ENCODE data around the gene SMIM28.
A peak's percentile ranks its signal among the peaks of the same experiment; 100 is the strongest.
"Not testable (repeated sequence)": the region's sequence is repeated elsewhere in the genome, so short reads cannot be mapped to it uniquely, and the experiment has no call there.

Gene SMIM28

DNA sequence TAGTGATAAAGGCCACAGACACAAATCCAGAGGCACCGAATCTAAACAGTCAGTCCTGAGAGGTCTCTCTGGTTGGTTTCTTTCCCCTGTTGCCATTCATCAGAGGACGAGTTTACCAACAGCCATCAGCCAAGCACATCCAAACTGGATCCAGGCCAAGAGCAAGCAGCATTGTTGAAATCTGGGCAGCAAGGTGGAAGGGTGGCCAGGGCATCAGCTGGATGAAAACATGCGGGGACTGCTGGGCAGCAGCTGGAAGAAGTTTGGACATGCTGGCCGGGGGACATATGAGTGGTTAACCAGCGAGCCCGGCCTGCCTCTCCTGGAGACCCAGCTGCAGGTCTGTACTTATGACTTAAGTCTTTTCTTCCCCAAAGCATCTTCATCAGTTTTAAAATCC is at the start of gene SMIM28:
TSS of gene SMIM28 (plus strand) at position 62 of the 400 bp plus-strand sequence. CDS start at position 230, 168 bp downstream.
- peak in 1 of 56 donors; percentile 4 for DNase-seq

DNA sequence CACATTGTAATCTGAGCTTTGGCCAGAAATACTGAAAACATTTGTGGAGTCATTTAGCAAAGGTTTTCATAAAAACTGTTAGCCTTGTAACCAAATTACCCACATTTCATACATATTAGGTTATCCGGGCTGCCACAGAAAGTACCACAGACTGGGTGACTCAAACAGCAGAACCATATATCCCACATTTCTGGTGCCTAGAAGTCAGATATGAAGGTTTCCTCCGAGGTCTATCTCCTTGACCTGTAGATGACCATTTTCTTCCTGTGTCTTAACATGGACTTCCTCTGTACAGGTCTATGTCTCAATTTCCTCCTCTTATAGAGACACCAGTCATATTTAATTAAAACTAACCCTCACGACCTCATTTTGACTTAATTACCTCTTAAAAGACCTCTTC is 49.5 kb upstream of the SMIM28 start:
- no peak for DNase-seq

DNA sequence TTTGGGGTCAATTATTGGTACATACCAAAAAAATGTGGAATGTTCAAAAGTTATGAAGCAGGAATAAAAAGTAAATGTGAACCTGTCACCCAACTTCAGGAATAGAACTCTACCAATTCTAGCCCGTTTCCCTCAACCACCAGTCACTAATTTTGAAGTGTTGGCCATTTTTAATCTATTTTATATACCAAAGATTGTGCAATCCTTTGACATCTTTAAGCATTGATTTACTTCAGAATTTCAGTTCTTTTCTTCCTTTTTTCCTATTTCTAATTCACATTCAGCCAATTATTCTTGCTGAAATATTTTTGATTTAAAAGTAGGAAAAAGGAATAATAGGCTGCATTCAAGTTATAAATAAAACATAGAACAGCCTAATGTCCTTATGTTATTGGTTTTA is 46.9 kb upstream of the SMIM28 start:
- DNase-seq: no peak

DNA sequence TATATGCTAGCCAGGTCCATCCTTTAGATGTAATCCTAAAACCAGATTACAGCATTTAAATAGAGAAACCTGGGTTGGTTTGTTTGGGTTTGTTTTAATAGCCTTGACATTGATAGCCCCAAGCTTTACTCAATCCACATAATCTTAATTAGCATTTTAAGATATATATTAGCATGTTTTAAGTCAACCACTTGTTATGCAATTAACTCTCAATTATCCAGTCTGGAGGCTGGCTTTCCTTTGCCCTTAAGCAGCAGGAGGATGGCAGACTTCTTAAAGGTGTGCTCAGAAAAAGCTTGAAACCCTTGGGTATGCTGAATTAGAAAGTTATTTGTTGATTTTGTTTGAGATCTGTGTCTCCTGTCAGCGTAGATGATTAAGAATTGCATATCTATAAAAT is 46.3 kb upstream of the SMIM28 start:
- DNase-seq: no peak

DNA sequence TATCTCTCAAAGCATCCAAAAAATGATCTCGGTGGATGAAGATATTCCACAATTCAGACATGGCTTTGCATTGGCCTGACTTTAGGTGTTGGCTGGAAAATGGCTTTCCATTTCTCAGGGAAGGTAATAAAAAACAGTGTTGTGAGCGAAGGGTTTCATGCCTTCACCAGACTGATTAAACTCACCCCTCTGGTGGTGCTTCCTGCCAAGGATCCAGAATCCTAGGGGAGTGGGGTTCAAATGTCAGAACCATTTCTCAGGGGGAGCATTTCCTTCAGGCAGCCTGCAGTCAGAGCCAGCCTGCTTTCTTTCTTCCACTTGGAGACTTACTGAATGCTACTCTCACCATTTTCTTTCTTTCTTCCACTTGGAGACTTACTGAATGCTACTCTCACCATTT is 45.7 kb upstream of the SMIM28 start:
- no peak for DNase-seq

DNA sequence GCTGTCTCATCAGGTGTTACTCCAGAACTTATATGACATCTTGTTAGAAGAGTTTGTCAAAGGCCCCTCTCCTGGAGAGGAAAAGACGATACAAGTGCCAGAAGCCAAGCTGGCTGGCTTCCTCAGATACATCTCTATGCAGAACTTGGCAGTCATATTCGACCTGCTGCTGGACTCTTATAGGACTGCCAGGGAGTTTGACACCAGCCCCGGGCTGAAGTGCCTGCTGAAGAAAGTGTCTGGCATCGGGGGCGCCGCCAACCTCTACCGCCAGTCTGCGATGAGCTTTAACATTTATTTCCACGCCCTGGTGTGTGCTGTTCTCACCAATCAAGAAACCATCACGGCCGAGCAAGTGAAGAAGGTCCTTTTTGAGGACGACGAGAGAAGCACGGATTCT is 43.7 kb upstream of the SMIM28 start:
- DNase-seq: no peak

DNA sequence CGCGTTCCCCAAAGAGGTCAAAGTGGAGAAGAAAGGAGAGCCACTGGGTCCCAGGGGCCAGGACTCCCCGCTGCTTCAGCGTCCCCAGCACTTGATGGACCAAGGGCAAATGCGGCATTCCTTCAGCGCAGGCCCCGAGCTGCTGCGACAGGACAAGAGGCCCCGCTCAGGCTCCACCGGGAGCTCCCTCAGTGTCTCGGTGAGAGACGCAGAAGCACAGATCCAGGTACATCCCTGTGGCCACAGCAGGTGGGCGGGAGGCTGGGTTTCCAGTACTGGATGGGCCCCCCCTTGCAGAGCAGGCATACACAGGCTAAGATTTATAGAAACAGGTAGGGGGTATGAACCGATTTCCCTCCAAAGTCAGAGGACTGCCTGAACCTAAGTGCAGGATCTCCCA is 42.7 kb upstream of the SMIM28 start:
- no peak for DNase-seq

DNA sequence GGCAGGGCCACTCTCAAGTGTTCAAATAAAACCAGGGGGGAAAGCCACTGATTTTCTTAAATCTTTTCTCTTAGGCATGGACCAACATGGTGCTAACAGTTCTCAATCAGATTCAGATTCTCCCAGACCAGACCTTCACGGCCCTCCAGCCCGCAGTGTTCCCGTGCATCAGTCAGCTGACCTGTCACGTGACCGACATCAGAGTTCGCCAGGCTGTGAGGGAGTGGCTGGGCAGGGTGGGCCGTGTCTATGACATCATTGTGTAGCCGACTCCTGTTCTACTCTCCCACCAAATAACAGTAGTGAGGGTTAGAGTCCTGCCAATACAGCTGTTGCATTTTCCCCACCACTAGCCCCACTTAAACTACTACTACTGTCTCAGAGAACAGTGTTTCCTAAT is 41.5 kb upstream of the SMIM28 start:
- no peak for DNase-seq

DNA sequence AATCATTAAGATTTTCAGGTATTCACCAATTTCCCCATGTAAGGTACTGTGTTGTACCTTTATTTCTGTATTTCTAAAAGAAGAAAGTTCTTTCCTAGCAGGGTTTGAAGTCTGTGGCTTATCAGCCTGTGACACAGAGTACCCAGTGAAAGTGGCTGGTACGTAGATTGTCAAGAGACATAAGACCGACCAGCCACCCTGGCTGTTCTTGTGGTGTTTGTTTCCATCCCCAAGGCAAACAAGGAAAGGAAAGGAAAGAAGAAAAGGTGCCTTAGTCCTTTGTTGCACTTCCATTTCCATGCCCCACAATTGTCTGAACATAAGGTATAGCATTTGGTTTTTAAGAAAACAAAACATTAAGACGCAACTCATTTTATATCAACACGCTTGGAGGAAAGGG is 40.6 kb upstream of the SMIM28 start:
- no peak for DNase-seq

DNA sequence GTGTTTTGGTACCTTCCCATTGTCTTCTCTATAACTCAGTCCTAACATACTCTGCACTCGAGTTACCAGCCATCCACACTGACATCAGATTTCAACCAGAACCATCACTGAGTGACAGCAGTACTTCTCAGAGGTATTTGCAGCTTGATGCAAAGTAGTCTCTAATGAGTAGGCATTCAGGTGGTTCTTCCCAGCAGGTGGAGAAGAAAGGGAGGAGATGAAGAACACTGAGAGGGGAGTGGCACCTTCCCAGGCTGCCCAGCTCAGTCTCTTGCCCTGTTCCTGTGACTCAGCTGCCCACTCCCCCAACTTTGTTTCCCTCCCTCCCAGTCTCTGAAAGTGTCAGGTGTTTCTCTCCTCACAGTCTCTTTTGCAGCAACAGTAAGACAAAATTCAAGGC is 38.7 kb upstream of the SMIM28 start:
- no peak for DNase-seq

DNA sequence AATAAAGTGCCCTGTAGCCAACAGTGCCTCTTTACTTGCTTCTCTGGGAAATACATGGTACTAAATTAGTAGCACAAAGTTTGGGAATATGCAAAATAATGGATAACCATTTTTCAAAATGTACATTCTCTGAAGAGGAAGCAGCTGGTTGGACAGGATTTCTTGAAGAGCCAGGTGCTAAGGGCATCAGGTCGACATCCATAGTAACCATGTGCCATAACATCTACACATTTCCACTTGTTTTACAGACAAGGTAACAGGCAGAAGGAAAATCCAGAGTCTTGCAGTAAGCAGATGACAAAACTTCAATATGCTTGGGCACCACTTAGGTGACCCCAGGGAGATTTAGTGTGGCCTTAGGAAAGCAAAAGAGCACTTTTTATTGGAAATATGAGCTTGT is 36.5 kb upstream of the SMIM28 start:
- no peak for DNase-seq

DNA sequence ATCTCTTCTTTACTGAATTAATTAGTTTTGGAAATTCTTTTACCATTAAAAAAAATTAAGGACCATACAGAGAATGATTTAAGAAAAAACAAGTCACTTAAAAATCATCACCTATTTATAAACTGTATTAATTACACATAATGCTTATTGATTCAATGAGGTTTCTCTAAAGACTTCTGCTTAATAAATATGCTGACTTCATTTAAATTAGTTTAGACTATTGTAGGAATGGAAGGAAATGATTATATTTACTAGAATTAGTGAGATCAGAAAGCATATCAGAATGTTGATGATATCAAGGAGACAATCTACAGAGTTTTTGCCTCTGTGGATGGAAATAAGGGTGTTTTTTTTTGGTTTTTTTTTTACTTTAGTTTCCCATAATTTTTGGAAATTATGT is 34.6 kb upstream of the SMIM28 start:
- no peak for DNase-seq

DNA sequence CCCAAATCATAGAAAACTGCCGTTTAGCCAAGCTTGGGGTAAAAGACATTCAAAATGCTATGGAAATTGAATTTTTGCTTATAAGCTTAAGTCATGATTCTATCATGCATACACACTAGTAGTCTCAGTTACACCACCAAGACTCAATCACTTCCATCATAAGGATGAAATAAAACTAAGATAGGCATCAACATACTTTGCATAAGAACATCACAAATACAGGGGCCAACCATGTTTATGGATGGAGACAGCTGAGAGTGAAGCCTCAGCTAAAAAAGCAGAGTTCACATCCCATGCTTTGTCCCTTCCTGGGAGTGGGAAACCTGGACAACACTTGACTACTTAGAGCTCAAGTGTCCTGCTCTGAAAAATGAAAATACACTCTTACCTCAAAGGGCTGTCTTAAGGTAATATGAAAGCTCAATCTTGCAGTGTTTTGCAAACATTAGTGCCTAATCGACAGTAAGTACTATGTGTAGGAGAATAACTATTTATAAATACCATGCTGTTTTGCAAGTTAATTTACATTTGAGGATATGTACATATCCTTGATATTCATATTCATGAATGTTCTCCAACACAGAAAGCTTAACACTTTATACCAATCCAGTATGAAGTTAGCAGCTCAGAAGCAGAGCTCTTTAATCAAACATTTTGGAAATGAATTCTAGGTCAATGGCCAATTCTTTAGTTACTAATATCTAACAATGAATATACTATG is 32.0 kb upstream of the SMIM28 start:
- DNase-seq: no peak

DNA sequence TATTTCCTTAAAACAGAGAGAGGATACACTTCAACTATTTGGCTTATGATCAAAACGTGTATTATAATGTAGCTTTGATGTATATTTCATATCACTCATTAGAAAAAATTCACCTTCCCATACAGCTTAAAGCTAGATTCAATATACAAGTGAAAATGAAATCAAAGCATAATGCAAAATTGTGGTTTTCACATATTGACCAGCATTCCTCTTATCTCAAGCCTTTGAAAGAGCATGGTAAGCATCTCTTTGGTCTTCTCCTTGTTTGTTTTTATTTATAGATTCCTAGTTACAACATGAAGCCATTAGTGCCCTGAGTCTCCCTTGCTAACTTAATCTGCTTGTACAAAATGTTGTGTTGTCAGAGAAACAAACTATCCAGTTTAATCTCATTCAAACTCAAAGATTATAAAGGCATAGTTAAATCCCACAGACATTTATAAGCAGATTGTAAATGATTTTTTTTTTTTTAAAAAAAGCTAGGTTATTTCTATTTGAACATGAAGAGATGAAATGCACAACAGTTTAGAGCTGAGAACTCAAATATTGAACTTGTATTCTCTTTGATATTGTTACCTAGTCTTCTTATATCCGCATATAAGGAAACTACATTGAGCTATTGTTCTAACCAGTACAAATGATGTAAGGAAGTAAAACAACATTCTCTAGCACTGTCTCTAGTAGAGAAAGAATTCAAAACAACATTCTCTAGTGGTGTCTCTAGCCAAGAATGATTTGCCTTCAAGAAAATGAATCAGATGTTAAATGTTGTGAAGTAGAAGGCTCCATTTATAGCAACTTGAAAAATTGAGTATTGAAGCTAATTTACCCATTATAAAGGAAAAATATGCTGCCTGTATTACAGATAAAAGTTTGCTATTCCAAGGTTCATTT is 31.2 kb upstream of the SMIM28 start:
- no peak for DNase-seq

DNA sequence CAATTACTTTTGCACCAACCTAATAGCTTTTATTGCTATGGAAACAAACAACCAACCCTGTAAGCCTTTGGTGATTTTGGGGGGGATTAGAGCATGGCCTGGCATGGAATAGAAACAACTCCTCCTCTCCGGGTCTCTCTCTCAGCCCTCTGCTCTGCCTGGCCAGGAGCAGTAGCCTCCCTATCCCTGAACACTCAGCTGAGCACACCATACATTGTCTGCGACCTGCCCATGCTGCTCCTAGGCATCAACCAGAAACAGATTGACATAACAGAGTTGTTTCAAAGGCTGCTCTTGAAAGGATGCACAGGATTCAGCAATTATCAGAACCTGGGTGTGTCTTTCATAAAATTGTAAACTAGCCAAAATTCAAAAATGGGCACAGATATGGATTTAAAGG is 29.8 kb upstream of the SMIM28 start:
- DNase-seq: no peak

DNA sequence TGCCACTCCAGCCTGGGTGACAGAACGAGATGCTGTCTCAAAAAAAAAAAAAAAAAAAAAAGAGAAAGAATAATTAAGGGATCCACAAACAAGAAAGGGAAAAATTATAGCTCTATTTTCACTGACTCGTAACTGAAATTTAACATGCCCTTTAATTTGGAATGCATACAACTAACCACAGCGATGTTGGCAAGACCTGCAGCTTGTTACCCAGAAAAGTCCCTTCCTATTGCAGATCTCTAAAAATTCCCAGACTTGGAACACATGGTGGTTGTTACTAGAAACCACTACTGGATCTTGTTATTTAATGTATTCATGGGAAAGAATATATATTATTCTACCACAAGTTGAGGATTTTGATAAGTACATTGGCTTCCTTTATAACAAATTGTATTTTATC is 27.8 kb upstream of the SMIM28 start:
- DNase-seq: no peak

DNA sequence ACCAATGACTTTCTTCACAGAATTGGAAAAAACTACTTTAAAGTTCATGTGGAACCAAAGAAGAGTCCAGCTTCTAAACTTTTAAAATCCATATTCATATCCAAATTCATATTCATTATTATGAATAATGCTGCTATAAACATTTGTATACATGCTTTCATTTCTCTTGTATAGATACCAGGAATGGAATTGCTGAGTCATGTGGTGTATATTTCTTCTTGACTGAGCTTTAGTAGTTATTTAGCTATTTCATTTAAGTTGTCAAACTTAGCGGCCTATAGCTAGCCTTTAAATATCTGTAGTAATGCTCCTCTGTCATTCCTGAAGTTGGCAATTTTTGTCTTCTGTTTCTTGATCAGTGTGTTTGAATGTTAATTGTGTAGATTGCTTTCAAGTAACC is 19.8 kb upstream of the SMIM28 start:
- no peak for DNase-seq

DNA sequence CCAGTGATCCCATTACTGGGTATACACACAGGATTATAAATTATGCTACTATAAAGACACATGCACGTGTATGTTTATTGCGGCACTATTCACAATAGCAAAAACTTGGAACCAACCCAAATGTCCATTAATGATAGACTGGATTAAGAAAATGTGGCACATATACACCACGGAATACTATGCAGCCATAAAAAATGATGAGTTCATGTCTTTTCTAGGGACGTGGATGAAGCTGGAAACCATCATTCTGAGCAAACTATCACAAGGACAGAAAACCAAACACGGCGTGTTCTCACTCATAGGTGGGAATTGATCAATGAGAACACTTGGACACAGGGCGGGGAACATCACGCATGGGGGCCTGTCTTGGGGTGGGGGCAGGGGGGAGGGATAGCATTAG is 9.0 kb upstream of the SMIM28 start:
- not testable (repeated sequence) for DNase-seq

DNA sequence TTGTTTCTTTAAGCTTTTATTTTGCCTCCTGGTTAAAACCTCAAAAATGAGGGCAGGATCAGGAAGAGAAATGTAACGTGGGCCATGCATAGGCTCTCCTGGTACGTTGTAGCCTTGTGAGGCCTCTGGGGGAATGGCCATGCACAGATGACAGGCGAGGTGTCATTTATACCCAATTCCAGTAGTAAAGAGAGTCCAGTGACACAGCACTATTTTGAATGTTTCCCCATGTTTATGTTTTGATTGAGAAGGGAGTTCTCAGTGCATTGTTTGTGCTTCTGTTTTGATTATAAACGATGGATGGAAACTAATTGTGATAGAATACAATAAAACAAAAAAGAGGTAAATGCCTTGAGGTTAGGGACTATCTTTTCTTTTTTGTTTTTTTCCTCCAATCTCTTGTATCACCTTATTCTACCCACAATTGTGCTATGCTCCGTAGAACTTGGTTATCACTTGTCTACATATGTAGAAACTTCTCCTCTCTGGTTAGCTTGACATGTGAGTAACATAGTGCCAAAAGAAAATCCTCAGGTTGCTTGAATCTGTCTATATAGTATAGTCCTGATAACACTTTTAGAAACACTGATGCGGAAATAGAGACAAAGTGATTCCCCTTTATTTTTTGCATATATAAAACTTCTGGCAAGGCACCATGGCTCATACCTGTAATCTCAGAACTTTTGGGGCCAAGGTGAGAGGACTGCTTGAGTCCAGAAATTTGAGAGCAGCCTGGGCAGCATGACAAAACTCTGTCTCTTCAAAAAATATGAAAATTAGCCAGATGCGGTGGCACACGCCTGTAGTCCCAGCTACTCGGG is 6.9 kb upstream of the SMIM28 start:
- no peak for DNase-seq

DNA sequence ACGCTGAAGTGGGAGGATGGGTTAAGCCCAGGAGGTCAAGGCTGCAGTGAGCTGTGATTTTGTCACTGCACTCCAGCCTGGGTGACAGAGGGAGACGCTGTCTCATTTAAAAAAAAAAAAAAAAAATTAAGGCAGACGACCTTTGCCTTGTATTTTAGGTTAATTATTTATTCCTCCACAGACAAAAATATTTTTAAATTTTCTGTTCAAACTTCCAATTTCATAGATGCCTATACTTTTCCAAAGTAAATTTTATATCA is 6.3 kb upstream of the SMIM28 start:
- no peak for DNase-seq

DNA sequence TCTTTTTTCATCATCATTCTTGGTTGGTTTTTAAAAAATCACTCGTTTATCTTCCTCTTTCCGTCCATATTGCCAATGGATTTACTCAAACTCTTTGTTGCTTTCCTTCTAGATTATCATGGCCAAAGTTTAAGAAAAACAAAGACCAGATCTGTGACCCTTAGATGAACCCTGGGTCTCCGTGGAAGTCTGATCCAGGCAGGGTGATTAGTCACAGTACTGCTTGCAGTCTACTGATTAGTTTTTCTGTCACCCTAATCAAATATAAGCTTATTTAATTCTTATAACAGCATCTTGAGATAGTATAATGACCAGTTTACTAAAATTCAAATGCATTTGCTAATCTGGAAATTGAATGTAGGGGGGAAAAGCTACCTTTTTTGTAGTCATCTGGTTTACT is 6.0 kb upstream of the SMIM28 start:
- DNase-seq: no peak

DNA sequence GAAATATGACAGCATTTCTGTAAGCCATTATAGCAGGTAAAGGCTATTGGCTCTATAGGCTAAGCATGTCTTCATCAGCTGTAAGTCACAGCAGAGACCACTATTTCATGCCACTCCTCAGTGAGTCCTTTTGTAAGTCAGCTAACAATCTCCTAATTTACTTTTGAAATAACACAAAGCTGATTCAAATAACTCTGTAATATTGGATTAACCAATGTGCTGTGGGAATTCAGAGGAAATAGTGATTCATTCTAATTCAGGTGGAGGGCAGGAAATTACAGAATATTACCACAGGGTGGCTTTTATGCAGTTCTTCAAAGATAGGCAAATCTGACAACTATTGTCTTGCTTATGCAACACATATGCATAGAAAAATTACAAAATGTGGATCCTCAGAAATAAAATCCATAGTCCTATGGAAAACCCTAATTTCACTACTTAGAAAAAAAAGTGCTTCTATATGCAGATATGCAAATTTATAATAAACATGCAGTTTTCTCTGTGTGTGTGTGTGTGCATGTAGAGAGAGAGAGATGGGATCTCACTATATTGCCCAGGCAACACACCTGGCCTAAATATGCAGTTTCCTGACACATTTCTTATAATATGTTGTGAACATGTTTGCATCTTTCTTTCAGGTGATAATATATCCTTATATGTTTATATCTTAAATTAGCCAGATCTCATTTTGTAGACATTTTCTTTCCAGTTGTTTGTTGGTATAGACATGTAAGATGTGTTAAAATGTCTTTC is 4.8 kb upstream of the SMIM28 start:
- DNase-seq: no peak
